ENCODE measurements around the gene BCL11B. TPM values are rescaled to one million over a fixed set of nuclear protein-coding genes. Genes with fewer than 3 reads are reported as not detected.

BCL11B gene
- total RNA-seq, 2 experiments from 2014 or later = not detected

GRCh38 chr14:99158150-99158549 lies 113.8 kb downstream of the BCL11B start:
- intact Hi-C loops (cut with micrococcal nuclease; ENCODE audit: unreplicated experiment) = no loop called here
- H3K79me2 ChIP-seq (ENCODE audit: insufficient read depth, low read depth, low read length) = no peaks in the 10 kb centered on the region
- TF ChIP-seq CTCF (conservative IDR thresholded peaks at IDR 0.05; ENCODE audit: low read length) = no peak
- TF ChIP-seq EZH2phosphoT487 (IDR thresholded peaks at IDR 0.05; ENCODE audit: borderline replicate concordance, low read depth, low read length) = no peak
- no peaks in the 10 kb centered on the region for H3K4me1 ChIP-seq (ENCODE audit: insufficient read depth, low read length, poor library complexity, severe bottlenecking)
- H3K36me3 ChIP-seq (ENCODE audit: insufficient read depth, low read length) = no peaks in the 10 kb centered on the region
- no peaks in the 10 kb centered on the region for H3K9me3 ChIP-seq (ENCODE audit: low read length)
- H4K20me1 ChIP-seq (ENCODE audit: insufficient read depth, low read length) = no peaks in the 10 kb centered on the region
- BruUV-seq (replicated peaks) = no TSS peak
- H2AFZ ChIP-seq (ENCODE audit: low read length) = no peak overlapping the region
- no peak overlapping the region for H3K4me3 ChIP-seq (ENCODE audit: low read depth, low read length, poor library complexity, severe bottlenecking)
- CTCF ChIA-PET (ENCODE audit: unreplicated experiment) = no interaction called here
- H3K27ac ChIP-seq (ENCODE audit: low read depth, low read length, poor library complexity, severe bottlenecking) = no peak overlapping the region
- no peaks in the 10 kb centered on the region for H3K9me2 ChIP-seq (ENCODE audit: insufficient read depth, low read length)
- POLR2A ChIA-PET = no interaction called here
- DNase-seq (ENCODE audit: low spot score) = no peak
- H3K4me2 ChIP-seq (ENCODE audit: low read length) = no peak overlapping the region

- no peaks in the 10 kb centered on the region for H3K36me3 ChIP-seq (ENCODE audit: insufficient read depth, low read length)
- TF ChIP-seq CTCF (conservative IDR thresholded peaks at IDR 0.05; ENCODE audit: low read length) (no peak), EZH2phosphoT487 (IDR thresholded peaks at IDR 0.05; ENCODE audit: borderline replicate concordance, low read depth, low read length) (no peak)
- no peak overlapping the region for H3K4me3 ChIP-seq (ENCODE audit: low read depth, low read length, poor library complexity, severe bottlenecking)
- ChIA-PET CTCF (ENCODE audit: unreplicated experiment) (no interaction called here), POLR2A (no interaction called here)
- H3K79me2 ChIP-seq (ENCODE audit: insufficient read depth, low read depth, low read length) = no peaks in the 10 kb centered on the region
- BruUV-seq (replicated peaks) = no TSS peak
- no peak for DNase-seq (ENCODE audit: low spot score)
- H3K9me2 ChIP-seq (ENCODE audit: insufficient read depth, low read length) = no peaks in the 10 kb centered on the region
- intact Hi-C loops (cut with micrococcal nuclease; ENCODE audit: unreplicated experiment) = no loop called here
- H3K27ac ChIP-seq (ENCODE audit: low read depth, low read length, poor library complexity, severe bottlenecking) = no peak overlapping the region
- no peaks in the 10 kb centered on the region for H3K9me3 ChIP-seq (ENCODE audit: low read length)
- H2AFZ ChIP-seq (ENCODE audit: low read length) = no peak overlapping the region
- no peaks in the 10 kb centered on the region for H4K20me1 ChIP-seq (ENCODE audit: insufficient read depth, low read length)
- H3K4me2 ChIP-seq (ENCODE audit: low read length) = no peak overlapping the region
- no peaks in the 10 kb centered on the region for H3K4me1 ChIP-seq (ENCODE audit: insufficient read depth, low read length, poor library complexity, severe bottlenecking)
These were observed 114.3 kb downstream of the BCL11B start for GRCh38 chr14:99157676-99158075.

- POLR2A ChIA-PET = no interaction called here
- Histone ChIP-seq H4K20me1 (ENCODE audit: insufficient read depth, low read length) (no peaks in the 10 kb centered on the region), H3K79me2 (ENCODE audit: insufficient read depth, low read depth, low read length) (no peaks in the 10 kb centered on the region), H3K36me3 (ENCODE audit: insufficient read depth, low read length) (no peaks in the 10 kb centered on the region), H3K4me1 (ENCODE audit: insufficient read depth, low read length, poor library complexity, severe bottlenecking) (no peaks in the 10 kb centered on the region), H3K9me2 (ENCODE audit: insufficient read depth, low read length) (no peaks in the 10 kb centered on the region), H3K4me3 (ENCODE audit: low read depth, low read length, poor library complexity, severe bottlenecking) (no peak overlapping the region), H3K4me2 (ENCODE audit: low read length) (no peak overlapping the region), H3K27ac (ENCODE audit: low read depth, low read length, poor library complexity, severe bottlenecking) (no peak overlapping the region), H2AFZ (ENCODE audit: low read length) (no peak overlapping the region), H3K9me3 (ENCODE audit: low read length) (no peaks in the 10 kb centered on the region)
- TF ChIP-seq CTCF (conservative IDR thresholded peaks at IDR 0.05; ENCODE audit: low read length) = no peak
- TF ChIP-seq EZH2phosphoT487 (IDR thresholded peaks at IDR 0.05; ENCODE audit: borderline replicate concordance, low read depth, low read length) = no peak
- no peak for DNase-seq (ENCODE audit: low spot score)
- CTCF ChIA-PET (ENCODE audit: unreplicated experiment) = no interaction called here
- BruUV-seq (replicated peaks) = no TSS peak
- intact Hi-C loops (cut with micrococcal nuclease; ENCODE audit: unreplicated experiment) = no loop called here
These were observed 114.8 kb downstream of the BCL11B start for GRCh38 chr14:99157246-99157645.

Measured in OCI-LY7 (cell line).